HCT116 (cell line): ENCODE measurements around the gene FRMPD1. TPM values are rescaled to one million over a fixed set of nuclear protein-coding genes. Genes with fewer than 3 reads are reported as not detected.

ENCODE experiments used
- ATAC-seq: fragments of 200-7000 bp; cut with Tn5 transposase; 2 replicates; pipeline ENCODE4 v1.9.1; 2020; ENCODE audit warnings: mild to moderate bottlenecking, moderate library complexity
- BruUV-seq: library from RNA; stranded (reverse); fragments of 400-500 nt; replicated peaks from 2 replicates; lab custom pipeline; 2021; lab: Mats Ljungman, UMichigan
- CTCF ChIA-PET: fragments of 300-600 bp; sonication (Branson Sonifier 250); formaldehyde crosslinking; loops from one replicate; lab custom pipeline; 2021; ENCODE audit warnings: antibody characterized with exemption; lab: Charles Lee
- POLR2A ChIA-PET: fragments of 300-600, 350-600 bp; sonication (Branson Sonifier 250); formaldehyde crosslinking; loops from one replicate; lab custom pipeline; 2021; ENCODE audit warnings: antibody characterized with exemption; lab: Charles Lee
- RAD21 ChIA-PET, 2 experiments: fragments of 300-600 bp; sonication (Branson Sonifier 250); formaldehyde crosslinking; loops; one replicate each; lab custom pipeline; 2023; ENCODE audit warnings: low total read pairs in 2 of 2; ENCODE audit not compliant: uncharacterized antibody in 2 of 2, unreplicated experiment in 2 of 2, low non-redundant PET in 1 of 2; lab: Charles Lee
- DNase-seq: peaks from one replicate; pipeline ENCODE4 v3.0.0-alpha.2; 2010; ENCODE audit warnings: low read depth, low spot score
- H2AFZ ChIP-seq: fragments of 200-600 bp; shearing (Covaris generic), sonication (generic); 2 replicates; pipeline ENCODE4 v1.6.1; 2017; ENCODE audit warnings: low read depth, mixed run types, mixed read lengths, antibody characterized with exemption, low read length; ENCODE audit not compliant: poor library complexity, severe bottlenecking
- H3K27ac ChIP-seq: 2 replicates; pipeline ENCODE4 v1.5.1; 2012; ENCODE audit warnings: low read depth, low read length
- H3K27me3 ChIP-seq: fragments of 200-600 bp; sonication (generic); 2 replicates; pipeline ENCODE4 v1.6.1; 2016; ENCODE audit warnings: mixed run types, low read length, mixed read lengths; ENCODE audit not compliant: insufficient read depth
- H3K36me3 ChIP-seq, 2 experiments: fragments of 200-500 bp in 1 of 2; fragments of 200-600 bp in 1 of 2; sonication (Bioruptor generic) in 1 of 2; sonication (generic) in 1 of 2; 2 replicates each; pipeline versions ENCODE4 v1.5.1 to v1.6.1; 2014 to 2016; ENCODE audit warnings: low read length in 2 of 2, inconsistent platforms in 1 of 2, mixed read lengths in 1 of 2, mixed run types in 1 of 2; ENCODE audit not compliant: insufficient read depth in 2 of 2, control insufficient read depth in 1 of 2
- H3K4me1 ChIP-seq, 2 experiments: fragments of 200-600 bp in 1 of 2; sonication (generic) in 1 of 2; 2 replicates each; pipeline versions ENCODE4 v1.5.1 to v1.6.1; 2012 to 2017; ENCODE audit warnings: low read length in 2 of 2, inconsistent platforms in 1 of 2, mild to moderate bottlenecking in 1 of 2, mixed read lengths in 1 of 2, mixed run types in 1 of 2, moderate library complexity in 1 of 2; ENCODE audit not compliant: insufficient read depth in 2 of 2, control insufficient read depth in 1 of 2
- H3K4me2 ChIP-seq: fragments of 200-600 bp; sonication (generic); 2 replicates; pipeline ENCODE4 v1.6.1; 2017; ENCODE audit warnings: mixed run types, low read length, mixed read lengths
- H3K4me3 ChIP-seq, 2 experiments: fragments of 200-600 bp in 1 of 2; sonication (generic) in 1 of 2; replicated peaks in 1 of 2; 2 replicates each; pipeline ENCODE4 v1.5.1; 2011 to 2016; ENCODE audit warnings: low read length in 2 of 2, control low read depth in 1 of 2, low read depth in 1 of 2, mild to moderate bottlenecking in 1 of 2, mixed read lengths in 1 of 2, mixed run types in 1 of 2
- H3K79me2 ChIP-seq: fragments of 200-600 bp; sonication (generic); 2 replicates; pipeline ENCODE4 v1.6.1; 2017; ENCODE audit warnings: mild to moderate bottlenecking, mixed run types, low read length, moderate library complexity, mixed read lengths; ENCODE audit not compliant: insufficient read depth
- H3K9ac ChIP-seq: fragments of 200-600 bp; sonication (generic); 2 replicates; pipeline ENCODE4 v1.6.1; 2016; ENCODE audit warnings: low read length, mixed read lengths
- H3K9me2 ChIP-seq: fragments of 200-600 bp; sonication (generic), shearing (Covaris generic); 2 replicates; pipeline ENCODE4 v1.6.1; 2017; ENCODE audit warnings: mixed run types, mild to moderate bottlenecking, moderate library complexity; ENCODE audit not compliant: insufficient read depth
- H3K9me3 ChIP-seq, 2 experiments: fragments of 200-500 bp in 1 of 2; fragments of 200-600 bp in 1 of 2; sonication (Bioruptor generic) in 1 of 2; sonication (generic) in 1 of 2; 2 replicates each; pipeline ENCODE4 v1.6.1; 2014 to 2017; ENCODE audit warnings: low read length in 2 of 2, mixed read lengths in 2 of 2, inconsistent platforms in 1 of 2, low read depth in 1 of 2, mild to moderate bottlenecking in 1 of 2, mixed run types in 1 of 2, moderate library complexity in 1 of 2; ENCODE audit not compliant: control insufficient read depth in 1 of 2, insufficient read depth in 1 of 2
- H4K20me1 ChIP-seq: fragments of 200-600 bp; sonication (generic), shearing (Covaris generic); 2 replicates; pipeline ENCODE4 v1.6.1; 2017; ENCODE audit warnings: mixed run types, mild to moderate bottlenecking, moderate library complexity; ENCODE audit not compliant: insufficient read depth
- RAD21 ChIP-seq: IDR thresholded peaks from 2 replicates; pipeline ENCODE4 v1.6.1; 2012; ENCODE audit warnings: low read depth, mild to moderate bottlenecking
- SIN3A ChIP-seq: IDR thresholded peaks from 2 replicates; pipeline ENCODE4 v1.6.1; 2012; ENCODE audit warnings: low read depth
- TCF7L2 ChIP-seq: IDR thresholded peaks from 2 replicates; pipeline ENCODE4 v1.7.0; 2011; ENCODE audit warnings: borderline replicate concordance, inconsistent platforms; ENCODE audit not compliant: insufficient read depth, insufficient read length; ENCODE audit errors: extremely low read depth
- intact Hi-C: fragments of 100-400 bp; cut with micrococcal nuclease; formaldehyde crosslinking; loops from 2 replicates; pipeline ENCODE4 v1.10.0; 2022
- total RNA-seq: library from RNA; stranded (reverse); gene quantifications from one replicate; pipeline ENCODE4 v1.2.1, GENCODE V29; 2021; ENCODE audit not compliant: unreplicated experiment
- TF ChIP-seq, protein P1 (sequence below): IDR thresholded peaks from 2 replicates; pipeline ENCODE4 v1.6.1; 2012; ENCODE audit warnings: low read depth
- TF ChIP-seq, protein P2 (sequence below): IDR thresholded peaks from 2 replicates; pipeline ENCODE4 v1.6.1; 2012
- TF ChIP-seq, protein P3 (sequence below), 3 experiments: fragments of 200-600 bp in 1 of 3; sonication (generic) in 1 of 3; IDR thresholded peaks in 2 of 3; conservative IDR thresholded peaks in 1 of 3; 2 replicates each; pipeline ENCODE4 v1.5.1; 2012 to 2017; ENCODE audit warnings: low read depth in 2 of 3, low read length in 2 of 3, antibody characterized with exemption in 1 of 3, borderline replicate concordance in 1 of 3, control low read depth in 1 of 3, mild to moderate bottlenecking in 1 of 3, mixed read lengths in 1 of 3, mixed run types in 1 of 3, moderate library complexity in 1 of 3; ENCODE audit not compliant: insufficient read depth in 1 of 3

Gene FRMPD1
- total RNA-seq, 1 experiment from 2014 or later: 0.52 TPM

DNA sequence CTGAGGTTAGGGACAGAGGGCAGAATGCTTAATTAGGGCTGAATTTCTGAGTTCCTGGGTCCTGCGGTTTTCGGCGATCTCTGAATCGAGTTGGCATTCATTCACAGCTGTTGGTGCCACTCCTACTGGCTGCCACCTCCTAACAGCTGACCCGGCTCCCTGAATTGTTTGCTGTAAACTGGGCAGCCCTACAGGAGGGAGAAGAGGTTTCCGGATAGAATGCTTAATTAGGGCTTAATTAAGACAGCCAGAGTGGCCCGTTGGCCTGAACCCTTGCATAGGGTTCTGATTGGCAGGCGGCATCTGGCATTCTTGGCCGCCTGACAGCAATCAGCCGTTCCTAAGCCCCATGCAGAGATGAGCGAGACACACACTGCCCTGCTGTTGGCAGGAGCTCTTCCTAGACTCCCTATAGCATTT is 25.7 kb downstream of the FRMPD1 start:
- H3K9me3 ChIP-seq: no peaks in the 10 kb centered on the region
- POLR2A ChIA-PET: no interaction called here
- RAD21 ChIA-PET: no interaction called here
- TF ChIP-seq SIN3A: no peak
- TF ChIP-seq, protein P1, sequence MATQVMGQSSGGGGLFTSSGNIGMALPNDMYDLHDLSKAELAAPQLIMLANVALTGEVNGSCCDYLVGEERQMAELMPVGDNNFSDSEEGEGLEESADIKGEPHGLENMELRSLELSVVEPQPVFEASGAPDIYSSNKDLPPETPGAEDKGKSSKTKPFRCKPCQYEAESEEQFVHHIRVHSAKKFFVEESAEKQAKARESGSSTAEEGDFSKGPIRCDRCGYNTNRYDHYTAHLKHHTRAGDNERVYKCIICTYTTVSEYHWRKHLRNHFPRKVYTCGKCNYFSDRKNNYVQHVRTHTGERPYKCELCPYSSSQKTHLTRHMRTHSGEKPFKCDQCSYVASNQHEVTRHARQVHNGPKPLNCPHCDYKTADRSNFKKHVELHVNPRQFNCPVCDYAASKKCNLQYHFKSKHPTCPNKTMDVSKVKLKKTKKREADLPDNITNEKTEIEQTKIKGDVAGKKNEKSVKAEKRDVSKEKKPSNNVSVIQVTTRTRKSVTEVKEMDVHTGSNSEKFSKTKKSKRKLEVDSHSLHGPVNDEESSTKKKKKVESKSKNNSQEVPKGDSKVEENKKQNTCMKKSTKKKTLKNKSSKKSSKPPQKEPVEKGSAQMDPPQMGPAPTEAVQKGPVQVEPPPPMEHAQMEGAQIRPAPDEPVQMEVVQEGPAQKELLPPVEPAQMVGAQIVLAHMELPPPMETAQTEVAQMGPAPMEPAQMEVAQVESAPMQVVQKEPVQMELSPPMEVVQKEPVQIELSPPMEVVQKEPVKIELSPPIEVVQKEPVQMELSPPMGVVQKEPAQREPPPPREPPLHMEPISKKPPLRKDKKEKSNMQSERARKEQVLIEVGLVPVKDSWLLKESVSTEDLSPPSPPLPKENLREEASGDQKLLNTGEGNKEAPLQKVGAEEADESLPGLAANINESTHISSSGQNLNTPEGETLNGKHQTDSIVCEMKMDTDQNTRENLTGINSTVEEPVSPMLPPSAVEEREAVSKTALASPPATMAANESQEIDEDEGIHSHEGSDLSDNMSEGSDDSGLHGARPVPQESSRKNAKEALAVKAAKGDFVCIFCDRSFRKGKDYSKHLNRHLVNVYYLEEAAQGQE: no peak
- TF ChIP-seq, protein P2, sequence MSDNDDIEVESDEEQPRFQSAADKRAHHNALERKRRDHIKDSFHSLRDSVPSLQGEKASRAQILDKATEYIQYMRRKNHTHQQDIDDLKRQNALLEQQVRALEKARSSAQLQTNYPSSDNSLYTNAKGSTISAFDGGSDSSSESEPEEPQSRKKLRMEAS: no peak
- no peak for TF ChIP-seq RAD21
- TF ChIP-seq, protein P3, sequence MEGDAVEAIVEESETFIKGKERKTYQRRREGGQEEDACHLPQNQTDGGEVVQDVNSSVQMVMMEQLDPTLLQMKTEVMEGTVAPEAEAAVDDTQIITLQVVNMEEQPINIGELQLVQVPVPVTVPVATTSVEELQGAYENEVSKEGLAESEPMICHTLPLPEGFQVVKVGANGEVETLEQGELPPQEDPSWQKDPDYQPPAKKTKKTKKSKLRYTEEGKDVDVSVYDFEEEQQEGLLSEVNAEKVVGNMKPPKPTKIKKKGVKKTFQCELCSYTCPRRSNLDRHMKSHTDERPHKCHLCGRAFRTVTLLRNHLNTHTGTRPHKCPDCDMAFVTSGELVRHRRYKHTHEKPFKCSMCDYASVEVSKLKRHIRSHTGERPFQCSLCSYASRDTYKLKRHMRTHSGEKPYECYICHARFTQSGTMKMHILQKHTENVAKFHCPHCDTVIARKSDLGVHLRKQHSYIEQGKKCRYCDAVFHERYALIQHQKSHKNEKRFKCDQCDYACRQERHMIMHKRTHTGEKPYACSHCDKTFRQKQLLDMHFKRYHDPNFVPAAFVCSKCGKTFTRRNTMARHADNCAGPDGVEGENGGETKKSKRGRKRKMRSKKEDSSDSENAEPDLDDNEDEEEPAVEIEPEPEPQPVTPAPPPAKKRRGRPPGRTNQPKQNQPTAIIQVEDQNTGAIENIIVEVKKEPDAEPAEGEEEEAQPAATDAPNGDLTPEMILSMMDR (IDR thresholded peaks at IDR 0.05 in 2 of 3, conservative IDR thresholded peaks at IDR 0.05 in 1 of 3; ENCODE audit: borderline replicate concordance in 1 of 3, insufficient read depth in 1 of 3, low read depth in 2 of 3, low read length in 2 of 3): no peak
- TF ChIP-seq TCF7L2: no peak
- H3K4me2 ChIP-seq: no peak overlapping the region
- H3K79me2 ChIP-seq: no peaks in the 10 kb centered on the region
- CTCF ChIA-PET: no interaction called here
- no TSS peak for BruUV-seq
- no peaks in the 10 kb centered on the region for H3K4me1 ChIP-seq
- intact Hi-C loops: no loop called here
- peaks cover 14% of the 10 kb centered on the region; the same call in 1 of the 2 replicates for H3K27me3 ChIP-seq
- no peak overlapping the region for H3K9ac ChIP-seq
- no peaks in the 10 kb centered on the region for H4K20me1 ChIP-seq
- no peak overlapping the region for H3K4me3 ChIP-seq
- no peak for ATAC-seq
- H3K9me2 ChIP-seq: no peaks in the 10 kb centered on the region
- DNase-seq: no peak
- H3K36me3 ChIP-seq: no peaks in the 10 kb centered on the region
- no peak overlapping the region for H2AFZ ChIP-seq
- no peak overlapping the region for H3K27ac ChIP-seq
